ENCODE measurements around the gene PLCG2. TPM values are rescaled to one million over a fixed set of nuclear protein-coding genes. Genes with fewer than 3 reads are reported as not detected.

Gene PLCG2
- total RNA-seq, 1 experiment from 2014 or later: 6.0 TPM

DNA sequence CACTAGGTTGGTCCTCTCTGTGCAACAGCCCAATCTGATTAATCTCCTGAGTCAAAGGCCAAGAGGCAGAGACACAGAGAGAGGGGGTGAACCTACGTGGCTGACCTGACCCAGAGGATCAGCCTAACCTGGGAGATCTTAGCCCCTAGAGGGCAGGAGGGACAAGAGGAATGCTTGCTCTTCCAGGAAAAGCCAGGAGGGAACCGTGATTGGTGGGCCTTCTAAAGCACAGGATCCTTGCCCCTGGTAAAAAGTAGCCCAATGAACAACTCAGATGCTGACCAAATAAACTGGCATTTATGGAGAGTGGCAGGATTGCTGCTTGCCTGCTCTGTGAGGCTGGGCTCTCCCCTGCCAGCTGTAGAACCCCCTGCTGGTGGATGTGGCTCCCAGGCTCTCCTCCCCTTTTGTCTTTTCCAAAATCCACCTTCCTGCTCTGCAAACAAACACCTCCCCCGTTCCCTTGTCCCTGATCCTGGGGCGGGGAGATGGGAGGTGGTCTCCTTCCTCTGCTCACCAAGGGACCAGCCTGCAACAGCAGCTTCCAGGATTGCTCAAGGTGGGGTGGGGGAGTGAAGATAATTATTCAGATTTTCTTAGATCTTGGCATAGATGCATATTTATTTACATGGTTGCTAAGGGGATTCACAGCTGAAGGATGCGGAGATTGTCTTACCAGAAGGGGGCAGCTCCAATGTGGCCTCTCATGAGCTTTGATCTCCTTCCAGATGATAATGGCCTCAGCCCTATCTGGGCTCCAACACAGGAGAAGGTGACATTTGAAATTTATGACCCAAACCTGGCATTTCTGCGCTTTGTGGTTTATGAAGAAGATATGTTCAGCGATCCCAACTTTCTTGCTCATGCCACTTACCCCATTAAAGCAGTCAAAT is 160.3 kb downstream of the PLCG2 start:
- Histone ChIP-seq H4K8ac (replicated peaks; ENCODE audit: insufficient read length, low read depth, low read length) (no peak overlapping the region), H3K23ac (ENCODE audit: insufficient read length, low read depth, low read length) (no peak overlapping the region), H2AFZ (ENCODE audit: low read length) (no peak overlapping the region), H3K27ac (ENCODE audit: insufficient read length, low read depth, low read length) (no peak overlapping the region), H2BK20ac (ENCODE audit: low read depth, low read length, poor library complexity, severe bottlenecking) (no peak overlapping the region), H3K27me3 (ENCODE audit: insufficient read depth, low read length) (no peaks in the 10 kb centered on the region), H2BK5ac (ENCODE audit: insufficient read length, low read length) (no peak overlapping the region), H3K9ac (ENCODE audit: extremely low read depth, insufficient read length, low read length) (no peak overlapping the region), H3K56ac (ENCODE audit: insufficient read length, low read depth, low read length) (no peak overlapping the region), H3K4ac (ENCODE audit: low read depth, low read length) (no peak overlapping the region; the same call in 1 of the 2 replicates), H2BK120ac (ENCODE audit: low read depth, low read length, poor library complexity, severe bottlenecking) (no peak overlapping the region), H3K79me1 (ENCODE audit: insufficient read depth, low read depth, low read length, poor library complexity, severe bottlenecking) (no peaks in the 10 kb centered on the region), H3K14ac (ENCODE audit: insufficient read depth, low read length) (peak overlapping the region; percentile 70), H3K23me2 (ENCODE audit: insufficient read length, low read depth, low read length, poor library complexity, severe bottlenecking) (no peaks in the 10 kb centered on the region), H2BK15ac (ENCODE audit: low read depth, low read length) (no peak overlapping the region), H2BK12ac (ENCODE audit: insufficient read length, low read depth, low read length) (no peak overlapping the region), H3K79me2 (ENCODE audit: insufficient read depth, low read length) (no peaks in the 10 kb centered on the region), H3K4me1 (ENCODE audit: insufficient read depth, low read length) (peaks cover 13% of the 10 kb centered on the region; the same call in 1 of the 2 replicates), H4K5ac (ENCODE audit: insufficient read length, low read depth, low read length) (no peak overlapping the region), H3K4me2 (ENCODE audit: insufficient read depth, insufficient read length, low read length) (no peak overlapping the region), H2AK5ac (ENCODE audit: insufficient read length, low read length) (no peak overlapping the region), H4K20me1 (ENCODE audit: control insufficient read depth, insufficient read depth, insufficient read length) (no peaks in the 10 kb centered on the region), H3T11ph (ENCODE audit: low read length) (no peak overlapping the region), H4K91ac (ENCODE audit: insufficient read length, low read depth, low read length) (no peak overlapping the region), H3K18ac (ENCODE audit: insufficient read length, low read depth, low read length) (peak overlapping the region; percentile 69), H3K9me3 (ENCODE audit: control insufficient read depth, low read depth, low read length) (no peaks in the 10 kb centered on the region)
- peaks cover 54 to 56% of the 10 kb centered on the region in 2 experiments for H3K4me1 Mint-ChIP-seq
- TF ChIP-seq, protein P1, sequence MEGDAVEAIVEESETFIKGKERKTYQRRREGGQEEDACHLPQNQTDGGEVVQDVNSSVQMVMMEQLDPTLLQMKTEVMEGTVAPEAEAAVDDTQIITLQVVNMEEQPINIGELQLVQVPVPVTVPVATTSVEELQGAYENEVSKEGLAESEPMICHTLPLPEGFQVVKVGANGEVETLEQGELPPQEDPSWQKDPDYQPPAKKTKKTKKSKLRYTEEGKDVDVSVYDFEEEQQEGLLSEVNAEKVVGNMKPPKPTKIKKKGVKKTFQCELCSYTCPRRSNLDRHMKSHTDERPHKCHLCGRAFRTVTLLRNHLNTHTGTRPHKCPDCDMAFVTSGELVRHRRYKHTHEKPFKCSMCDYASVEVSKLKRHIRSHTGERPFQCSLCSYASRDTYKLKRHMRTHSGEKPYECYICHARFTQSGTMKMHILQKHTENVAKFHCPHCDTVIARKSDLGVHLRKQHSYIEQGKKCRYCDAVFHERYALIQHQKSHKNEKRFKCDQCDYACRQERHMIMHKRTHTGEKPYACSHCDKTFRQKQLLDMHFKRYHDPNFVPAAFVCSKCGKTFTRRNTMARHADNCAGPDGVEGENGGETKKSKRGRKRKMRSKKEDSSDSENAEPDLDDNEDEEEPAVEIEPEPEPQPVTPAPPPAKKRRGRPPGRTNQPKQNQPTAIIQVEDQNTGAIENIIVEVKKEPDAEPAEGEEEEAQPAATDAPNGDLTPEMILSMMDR (conservative IDR thresholded peaks at IDR 0.05): peak; percentile 46; the same call in 2 of the 3 replicates
- H3K36me3 Mint-ChIP-seq (ENCODE audit: insufficient read depth in 1 of 3, low read depth in 3 of 3): peaks cover 0 to 5% (median 3%) of the 10 kb centered on the region in 3 experiments; a peak in 1 of 7 replicates
- no CpG with 5 or more reads among the region's 7 CpGs for whole genome bisulfite sequencing (ENCODE audit: extremely low coverage, insufficient read length, low lambda C conversion rate)
- H3K27ac Mint-ChIP-seq: peak overlapping the region; percentile 11 to 87 (median 36); a peak in 5 of 7 replicates
- peaks cover 7% of the 10 kb centered on the region for H3K27me3 Mint-ChIP-seq (ENCODE audit: low read depth)
- no peak overlapping the region; a peak in 1 of 5 replicates for H3K4me3 Mint-ChIP-seq
- H3K9me3 Mint-ChIP-seq: no peaks in the 10 kb centered on the region
- DNase-seq: peak; percentile 73
